K562 (cell line): Measurements from ENCODE around the gene DNASE1L1. TPM values are rescaled to one million over a fixed set of nuclear protein-coding genes. Genes with fewer than 3 reads are reported as not detected.
A peak's percentile ranks its signal among the peaks of the same experiment; 100 is the strongest.

Source experiments
- ARID2 ChIP-seq: fragments of 450-650 bp; IDR thresholded peaks from 2 replicates; pipeline ENCODE4 v1.6.1; 2017; ENCODE audit warnings: antibody characterized with exemption, mild to moderate bottlenecking
- BDP1 ChIP-seq: IDR thresholded peaks from 3 replicates; pipeline ENCODE4 v1.6.1; 2011; ENCODE audit not compliant: insufficient read length, insufficient read depth
- CUX1 ChIP-seq: fragments of 200-800 bp; sonication (Bioruptor generic); IDR thresholded peaks from 2 replicates; pipeline ENCODE4 v1.6.1; 2016; ENCODE audit warnings: missing genetic modification characterization, missing compliant biosample characterization
- FOXM1 ChIP-seq, 2 experiments: fragments of 450-650 bp in 1 of 2; sonication (generic) in 1 of 2; formaldehyde crosslinking in 1 of 2; IDR thresholded peaks; 2 replicates each; pipeline versions ENCODE4 v1.6.1 to v1.9.0; 2017 to 2022; ENCODE audit warnings: low read depth in 2 of 2, mild to moderate bottlenecking in 2 of 2, missing genetic modification reagents in 1 of 2, moderate library complexity in 1 of 2
- HMGN3 ChIP-seq: IDR thresholded peaks from 2 replicates; pipeline ENCODE4 v1.6.1; 2011; ENCODE audit warnings: borderline replicate concordance, low read depth, mild to moderate bottlenecking, mixed read lengths, low read length; ENCODE audit not compliant: insufficient read length; ENCODE audit errors: extremely low read depth
- IRF1 ChIP-seq: sonication (generic); formaldehyde crosslinking; IDR thresholded peaks from 2 replicates; pipeline ENCODE4 v1.8.0; 2022; ENCODE audit warnings: missing genetic modification reagents, mild to moderate bottlenecking, borderline replicate concordance
- KLF6 ChIP-seq: fragments of 250-450 bp; sonication (Bioruptor Pico); IDR thresholded peaks from 2 replicates; pipeline ENCODE4 v1.4.0; 2020; ENCODE audit warnings: mild to moderate bottlenecking, moderate library complexity, borderline replicate concordance
- MCM5 ChIP-seq: fragments of 450-650 bp; IDR thresholded peaks from 2 replicates; pipeline ENCODE4 v1.6.1; 2016; ENCODE audit warnings: low read depth
- NBN ChIP-seq: fragments of 450-650 bp; IDR thresholded peaks from 2 replicates; pipeline ENCODE4 v1.6.1; 2016; ENCODE audit warnings: low read depth, mild to moderate bottlenecking
- NR4A1 ChIP-seq, 2 experiments: fragments of 250-450 bp in 1 of 2; fragments of 450-650 bp in 1 of 2; sonication (Bioruptor Pico) in 1 of 2; IDR thresholded peaks; 2 replicates each; pipeline versions ENCODE4 v1.4.0 to v1.6.1; 2016 to 2020; ENCODE audit warnings: mild to moderate bottlenecking in 2 of 2, missing compliant biosample characterization in 1 of 2, missing genetic modification characterization in 1 of 2, moderate library complexity in 1 of 2
- PYGO2 ChIP-seq: fragments of 450-650 bp; IDR thresholded peaks from 2 replicates; pipeline ENCODE4 v1.6.1; 2016; ENCODE audit warnings: mild to moderate bottlenecking, missing genetic modification characterization, moderate library complexity, missing compliant biosample characterization
- RNF2 ChIP-seq: sonication (generic); IDR thresholded peaks from 2 replicates; pipeline ENCODE4 v1.6.1; 2016
- SRF ChIP-seq, 2 experiments: fragments of 250-450, 450-650 bp in 1 of 2; sonication (Bioruptor Pico) in 1 of 2; sonication (generic) in 1 of 2; formaldehyde crosslinking; IDR thresholded peaks; 2 replicates each; pipeline versions ENCODE4 v1.5.0 to v1.5.1; 2020 to 2022; ENCODE audit warnings: mild to moderate bottlenecking in 1 of 2, missing genetic modification reagents in 1 of 2
- TAF15 ChIP-seq: fragments of 200-400 bp; formaldehyde crosslinking; IDR thresholded peaks from 2 replicates; pipeline ENCODE4 v1.6.1; 2017; ENCODE audit warnings: mild to moderate bottlenecking, low read depth, low read length, moderate library complexity
- TCFL5 ChIP-seq: fragments of 250-450 bp; sonication (Bioruptor Pico); conservative IDR thresholded peaks from 2 replicates; pipeline ENCODE4 v1.6.1; 2021; ENCODE audit warnings: mild to moderate bottlenecking, moderate library complexity, matching md5 sums
- THAP12 ChIP-seq: fragments of 250-450 bp; sonication (Bioruptor Pico); IDR thresholded peaks from 2 replicates; pipeline ENCODE4 v1.9.0; 2021; ENCODE audit warnings: mild to moderate bottlenecking, inconsistent platforms
- ZNF586 ChIP-seq: fragments of 450-650 bp; formaldehyde crosslinking; conservative IDR thresholded peaks from 2 replicates; pipeline ENCODE4 v1.4.0; 2020; ENCODE audit warnings: mild to moderate bottlenecking, moderate library complexity
- ZSCAN29 ChIP-seq: fragments of 450-650 bp; IDR thresholded peaks from 2 replicates; pipeline ENCODE4 v1.6.1; 2017
- polyA plus RNA-seq, 8 experiments: library from polyadenylated mRNA; depleted of rRNA in 4 of 8; stranded (reverse) in 5 of 8; unstranded in 3 of 8; fragments of >200 nt; fragmentation: Nextera tagmentation in 2 of 8; fragmentation: Illumina TruSeq in 1 of 8; extraction: Ambion mirVana in 2 of 8; extraction: Trizol in 1 of 8; gene quantifications; 2 replicates each; pipeline versions ENCODE4 v1.2.1 to v1.2.3, GENCODE V29; 2011 to 2014; ENCODE audit warnings: inconsistent platforms in 1 of 8, missing spikeins in 1 of 8
- total RNA-seq, 7 experiments: library from RNA; depleted of rRNA in 6 of 7; stranded (reverse); fragments of >200 nt in 6 of 7; fragmentation: Illumina TruSeq in 2 of 7; extraction: Trizol in 2 of 7; gene quantifications; 2 replicates each; pipeline versions ENCODE4 v1.2.1 to v1.2.3, GENCODE V29; 2011 to 2021; ENCODE audit warnings: low replicate concordance in 1 of 7

DNASE1L1 gene
- total and polyA plus RNA-seq, 9 of the 15 experiments (the other 6 are each of a cell fraction or from before 2014, with no cell fraction given) = 0.73 to 12.6 (median 7.9) TPM

- TF ChIP-seq CUX1 (CRISPR knock-in tag) (no peak), ZNF586 (no peak), SRF (CRISPR knock-in tag; IDR thresholded peaks at IDR 0.05) (no peak), FOXM1 (IDR thresholded peaks at IDR 0.05; ENCODE audit: low read depth) (0 out of 2 replicates have a peak, but pooled peaks have one; percentile 18), FOXM1 (CRISPR knock-in tag; IDR thresholded peaks at IDR 0.05; ENCODE audit: low read depth) (no peak), HMGN3 (no peak), THAP12 (CRISPR knock-in tag) (0 out of 2 replicates have a peak, but pooled peaks have one; percentile 58), IRF1 (CRISPR knock-in tag) (no peak), BDP1 (no peak), MCM5 (no peak), ZSCAN29 (no peak), ARID2 (no peak), KLF6 (no peak), TCFL5 (no peak), PYGO2 (no peak), RNF2 (peak; percentile 52; the same call in 1 of the 2 replicates), TAF15 (no peak), NBN (0 out of 2 replicates have a peak, but pooled peaks have one; percentile 63), NR4A1 (CRISPR knock-in tag; IDR thresholded peaks at IDR 0.05) (no peak), NR4A1 (tag; IDR thresholded peaks at IDR 0.05) (no peak)
These were observed 19.4 kb upstream of the DNASE1L1 start, which contains the start of gene ATP6AP1 (continued) for GRCh38 chrX:154428176-154429171.
